Heart left ventricle (tissue), 16 donors: ENCODE results near the gene NOL9. TPM values are rescaled to one million over a fixed set of nuclear protein-coding genes. Genes with fewer than 3 reads are reported as not detected.
A peak's percentile ranks its signal among the peaks of the same experiment; 100 is the strongest.

Source experiments
- ATAC-seq, 4 donors: fragments of 200-7000 bp; cut with Tn5 transposase; one replicate each; pipeline ENCODE4 v1.9.1; 2020 to 2022; ENCODE audit warnings: moderate library complexity in 4 of 4, mild to moderate bottlenecking in 3 of 4, moderate number of reproducible peaks in 1 of 4
- DNase-seq, 5 donors: peaks; one replicate each; pipeline ENCODE4 v3.0.0-alpha.2; 2020
- H3K27ac ChIP-seq, 12 donors: fragments of 200-600 bp; sonication (generic) in 4 of 12; one replicate each; pipeline versions ENCODE4 v1.5.0 to v1.8.0; 2016 to 2022; ENCODE audit warnings: mild to moderate bottlenecking in 2 of 12
- H3K27me3 ChIP-seq, 9 donors: fragments of 200-600 bp; sonication (generic) in 2 of 9; one replicate each; pipeline versions ENCODE4 v1.5.1 to v1.8.0; 2016 to 2022; ENCODE audit warnings: mild to moderate bottlenecking in 3 of 9
- H3K36me3 ChIP-seq, 9 donors: fragments of 200-600 bp; sonication (generic) in 2 of 9; one replicate each; pipeline versions ENCODE4 v1.5.0 to v1.8.0; 2018 to 2022; ENCODE audit warnings: mild to moderate bottlenecking in 2 of 9
- H3K4me1 ChIP-seq, 12 donors: fragments of 200-600 bp; sonication (generic) in 4 of 12; one replicate each; pipeline versions ENCODE4 v1.5.0 to v1.8.0; 2016 to 2022; ENCODE audit warnings: mild to moderate bottlenecking in 3 of 12
- H3K4me3 ChIP-seq, 12 donors: fragments of 200-600 bp; sonication (generic) in 4 of 12; one replicate each; pipeline versions ENCODE4 v1.5.0 to v1.8.0; 2017 to 2022; ENCODE audit warnings: mild to moderate bottlenecking in 9 of 12, moderate library complexity in 4 of 12
- H3K9me3 ChIP-seq, 12 donors: fragments of 200-600 bp; sonication (generic) in 4 of 12; one replicate each; pipeline versions ENCODE4 v1.5.0 to v1.8.0; 2016 to 2022; ENCODE audit warnings: mild to moderate bottlenecking in 1 of 12
- CTCF ChIP-seq, 12 donors: fragments of 200-600 bp; sonication (generic) in 4 of 12; IDR thresholded peaks; one replicate each; pipeline versions ENCODE4 v1.5.0 to v1.8.0; 2018 to 2022; ENCODE audit warnings: antibody characterized with exemption in 12 of 12, mild to moderate bottlenecking in 5 of 12
- POLR2A ChIP-seq, 2 donors: fragments of 450-650 bp; IDR thresholded peaks; one replicate each; pipeline ENCODE4 v1.6.1; 2017; ENCODE audit warnings: antibody characterized with exemption in 2 of 2, mild to moderate bottlenecking in 2 of 2, moderate library complexity in 2 of 2
- WGBS, 4 donors: extraction: QIAGEN DNeasy Blood & Tissue Kit in 2 of 4; methylation state at CpG; one replicate each; pipeline versions ENCODE4 v1.1.5 to v1.1.7; 2013 to 2018; 5-methylcytosine and 5-hydroxymethylcytosine counted together
- intact Hi-C, 10 donors: fragments of 100-400 bp; cut with DNase I; formaldehyde crosslinking; loops; one replicate each; pipeline versions ENCODE4 v1.11.1 to v1.14.2; 2022
- polyA plus RNA-seq, 2 donors: library from polyadenylated mRNA; stranded (reverse); fragments of 200-250 nt; gene quantifications; one replicate each; pipeline ENCODE4 v1.2.3, GENCODE V29; 2013
- total RNA-seq, 9 donors: library from RNA; depleted of rRNA in 2 of 9; stranded (reverse); fragments of >200 nt in 2 of 9; fragmentation: NEBNext Ultra II Directional in 3 of 9; extraction: Animal tissue kit (Norgen Biotek cat#: 25700) in 3 of 9; gene quantifications; one replicate each; pipeline versions ENCODE4 v1.1.0 to v1.2.4, GENCODE V29; 2016 to 2023
- donor health status: ischemic (EF 13 %, LVEDD 7.1; RV severe dilation, severe dysfunction).
- donor health status: healthy with polysubstance abuse.
- donor health status: DM: no; HTN: yes; CAD: no.
- donor health status: DM: no; HTN: no; CAD: no.
- donor health status: ischemic (EF 25% LVEDD 6.9; RV normal size, moderate dysfunction).
- donor health status: ischemic (EF 25% LVEDD 5.7; RV mildly dilated, moderate dysfunction).
- donor health status: healthy.
- donor health status: DM: yes; HTN: yes; CAD: no.
- donor health status: ischemic (EF 35%, LVEDD 5.7; RV mildly dilated, moderate dysfunction).
- donor health status: nonischemic (EF 11% LVEDD 7.7; RV severe dilation, severe dysfunction).
- donor health status: DM: yes; HTN: yes; CAD: no.
- donor health status: PGD.
- donor health status: ischemic (EF 29% LVEDD 5.4; RV normal size, mild dysfunction).
- donor health status: nonischemic (EF 23%, LVEDD 6.1; RV moderate dilation, normal function).

NOL9 gene
- total and polyA plus RNA-seq, 11 donors = 5.7 to 20.6 (median 15.4) TPM

DNA sequence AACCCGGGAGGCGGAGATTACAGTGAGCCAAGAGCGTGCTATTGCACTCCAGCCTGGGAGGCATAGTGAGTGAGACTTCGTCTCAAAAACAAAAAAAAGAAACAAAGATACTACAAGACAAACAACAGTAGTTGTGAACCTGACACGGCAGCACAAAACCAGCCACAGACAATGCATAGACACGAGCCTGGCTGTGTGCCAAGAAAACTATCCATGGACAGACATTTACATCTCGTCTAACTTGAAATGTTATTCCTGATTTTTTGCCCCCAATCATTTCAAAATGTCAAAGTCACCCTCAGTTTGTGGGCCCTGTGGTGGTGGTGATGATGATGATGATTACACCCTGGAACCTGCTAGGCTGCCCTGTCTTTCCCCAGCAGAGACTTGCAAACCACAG lies 42.0 kb upstream of the NOL9 start:
- DNase-seq (no peak), ATAC-seq (no peak)
- Histone ChIP-seq H3K9me3 (no peaks in the 10 kb centered on the region), H3K27me3 (no peaks in the 10 kb centered on the region), H3K36me3 (peaks cover 0 to 81% (median 73%) of the 10 kb centered on the region in 9 donors), H3K4me1 (peaks cover 10 to 94% (median 60%) of the 10 kb centered on the region in 12 donors), H3K4me3 (peak overlapping the region in 6 of 12 donors; percentile 2 to 30 (median 4)), H3K27ac (peak overlapping the region in 11 of 12 donors; percentile 42 to 100 (median 67))
- 54 to 60% (median 57%) methylated on average over 7 of the region's 7 CpGs for WGBS, 4 donors
- TF ChIP-seq POLR2A (IDR thresholded peaks at IDR 0.05) = no peak
- TF ChIP-seq CTCF (IDR thresholded peaks at IDR 0.05) = no peak
- intact Hi-C loops = no loop called here

DNA sequence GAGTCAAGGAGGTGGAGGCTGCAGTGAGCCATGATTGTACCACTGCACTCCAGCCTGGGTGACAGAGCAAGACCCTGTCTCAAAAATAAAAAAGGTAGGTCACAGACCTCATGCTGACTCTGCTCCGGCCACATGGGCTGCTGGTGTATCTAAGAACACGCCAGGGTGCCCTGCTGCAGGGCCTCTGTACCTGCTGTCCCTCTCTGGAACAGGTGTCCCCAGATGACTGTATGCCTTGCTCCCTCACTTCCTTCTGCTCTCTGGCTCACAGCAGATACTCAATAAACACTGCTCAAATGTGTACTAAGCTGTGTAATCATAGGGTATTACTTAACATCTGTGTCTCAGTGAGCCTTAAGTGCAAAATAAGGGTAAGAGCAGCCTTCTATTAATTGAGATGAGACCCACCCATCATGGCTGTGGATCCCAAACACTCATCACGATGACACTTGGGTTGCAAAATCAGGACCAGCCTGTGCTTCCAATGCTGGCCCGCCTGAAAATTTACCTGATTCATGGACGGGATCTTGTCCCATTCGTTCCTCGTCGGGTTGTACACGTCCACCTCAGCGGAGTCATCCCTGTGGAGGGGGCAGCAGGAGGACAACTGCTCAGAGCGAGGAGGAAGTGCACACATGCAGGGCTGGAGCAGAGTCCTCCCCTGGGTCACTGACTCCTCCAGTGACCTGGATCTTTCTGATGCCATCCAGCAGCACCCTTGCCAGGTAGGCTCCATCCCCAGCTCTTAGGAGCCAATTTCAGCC lies 40.8 kb upstream of the NOL9 start:
- Histone ChIP-seq H3K9me3 (no peaks in the 10 kb centered on the region), H3K4me3 (no peak overlapping the region), H3K27ac (peak overlapping the region in 1 of 12 donors; percentile 98), H3K36me3 (peaks cover 0 to 92% (median 84%) of the 10 kb centered on the region in 9 donors), H3K27me3 (no peaks in the 10 kb centered on the region), H3K4me1 (peaks cover 6 to 97% (median 61%) of the 10 kb centered on the region in 12 donors)
- intact Hi-C loops = no loop called here
- no peak for ATAC-seq
- no peak for DNase-seq
- TF ChIP-seq POLR2A (IDR thresholded peaks at IDR 0.05) (no peak), CTCF (IDR thresholded peaks at IDR 0.05) (no peak)
- 84 to 94% (median 90%) methylated on average over 4 to 11 of the region's 11 CpGs for WGBS, 4 donors

GRCh38 chr1:6593810-6594209 lies 39.5 kb upstream of the NOL9 start:
- TF ChIP-seq POLR2A (IDR thresholded peaks at IDR 0.05) (no peak), CTCF (IDR thresholded peaks at IDR 0.05) (no peak)
- 92 to 96% (median 94%) methylated on average over 7 to 15 of the region's 15 CpGs for WGBS, 4 donors
- H3K4me1 ChIP-seq = peaks cover 0 to 97% (median 57%) of the 10 kb centered on the region in 12 donors
- H3K4me3 ChIP-seq = no peak overlapping the region
- H3K27ac ChIP-seq = no peak overlapping the region
- ATAC-seq = no peak
- H3K27me3 ChIP-seq = no peaks in the 10 kb centered on the region
- no peak for DNase-seq
- no peaks in the 10 kb centered on the region for H3K9me3 ChIP-seq
- intact Hi-C loops = no loop called here
- H3K36me3 ChIP-seq = peaks cover 0 to 99% (median 93%) of the 10 kb centered on the region in 9 donors

DNA sequence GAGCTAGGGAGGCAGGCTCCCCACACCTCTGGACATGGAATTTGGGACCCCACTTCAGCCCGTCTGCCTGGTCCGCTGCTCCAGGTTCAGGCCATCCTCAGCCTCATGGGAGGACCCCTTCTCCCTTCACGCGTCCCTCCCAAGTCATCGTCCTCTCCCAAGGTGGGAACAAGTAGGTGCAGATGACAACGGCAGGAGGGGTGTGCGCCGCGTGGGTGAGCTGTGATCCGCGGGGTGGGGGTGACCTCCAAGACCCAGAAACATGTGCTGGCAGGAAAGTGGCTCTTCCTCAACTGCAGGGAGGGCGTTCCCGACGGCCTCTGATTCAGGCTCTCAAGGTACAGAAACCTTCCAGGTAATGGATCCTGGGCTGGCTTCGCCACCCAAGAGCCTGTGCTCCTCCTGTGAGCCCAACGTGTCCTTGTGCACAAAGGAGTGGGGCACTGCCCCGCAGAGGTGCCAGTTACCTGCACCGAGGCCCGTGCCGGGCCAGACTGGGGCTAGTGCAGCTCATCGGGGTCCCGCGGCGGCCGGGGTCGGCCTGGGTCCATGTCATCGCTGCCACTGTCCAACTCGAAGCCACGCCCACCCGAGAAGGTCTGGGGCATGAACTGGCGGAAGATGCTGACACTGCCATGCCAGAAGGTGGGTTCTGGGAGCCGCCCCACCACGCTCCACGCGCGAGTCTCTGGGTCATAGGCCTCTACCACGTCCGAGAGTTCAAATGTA lies 38.7 kb upstream of the NOL9 start:
- Histone ChIP-seq H3K4me1 (peaks cover 0 to 97% (median 55%) of the 10 kb centered on the region in 12 donors), H3K4me3 (no peak overlapping the region), H3K27ac (peak overlapping the region in 6 of 12 donors; percentile 17 to 68 (median 48)), H3K9me3 (no peaks in the 10 kb centered on the region), H3K36me3 (peaks cover 0 to 99% (median 93%) of the 10 kb centered on the region in 9 donors), H3K27me3 (no peaks in the 10 kb centered on the region)
- no peak for ATAC-seq
- no peak for DNase-seq
- intact Hi-C loops = no loop called here
- TF ChIP-seq CTCF (IDR thresholded peaks at IDR 0.05) (no peak), POLR2A (IDR thresholded peaks at IDR 0.05) (no peak)
- WGBS, 4 donors = 89 to 91% (median 91%) methylated on average over 20 to 38 of the region's 38 CpGs
